Measurements from ENCODE around the gene SMAP2. TPM values are rescaled to one million over a fixed set of nuclear protein-coding genes. Genes with fewer than 3 reads are reported as not detected.

The SMAP2 gene
- polyA plus RNA-seq, 1 donor (not counting 4 experiments of a cell fraction or from before 2014, with no cell fraction given) = 13.2 TPM

GRCh38 chr1:40404670-40405462 lies 31.3 kb downstream of the SMAP2 start:
- no peaks in the 10 kb centered on the region for H3K36me3 ChIP-seq (ENCODE audit: control insufficient read depth in 2 of 2, extremely low read depth in 1 of 2, insufficient read depth in 2 of 2, low read length in 2 of 2)
- no peaks in the 10 kb centered on the region for H4K20me1 ChIP-seq (ENCODE audit: control insufficient read depth, extremely low read depth, insufficient read depth, low read length)
- no peak overlapping the region for H2AFZ ChIP-seq (ENCODE audit: control insufficient read depth, low read length)
- H3K9me3 ChIP-seq (ENCODE audit: control insufficient read depth, low read depth, low read length) = no peaks in the 10 kb centered on the region
- FAIRE-seq (peak; percentile 29), DNase-seq (ENCODE audit: low read depth, low spot score) (peak; percentile 38)
- no peaks in the 10 kb centered on the region for H3K9me1 ChIP-seq (ENCODE audit: control insufficient read depth, extremely low read depth, insufficient read depth, low read length)
- H3K9ac ChIP-seq (ENCODE audit: control insufficient read depth, extremely low read depth, insufficient read depth, low read length) = no peak overlapping the region
- dilution Hi-C loops (cut with MboI; ENCODE audit: extremely low pct_ligation_motif_present, low sequenced_read_pairs) = no loop called here
- no peaks in the 10 kb centered on the region for H3K27me3 ChIP-seq (ENCODE audit: control insufficient read depth, extremely low read depth, insufficient read depth, low read length)
- no peak overlapping the region for H3K27ac ChIP-seq (ENCODE audit: control insufficient read depth, insufficient read depth, low read length)
- no peak for TF ChIP-seq EZH2 (IDR thresholded peaks at IDR 0.05; ENCODE audit: low read length)
- peak in 2 of 3 experiments; percentile 56 to 69 for TF ChIP-seq CTCF (optimal IDR thresholded peaks at IDR 0.05 in 1 of 3, IDR thresholded peaks at IDR 0.05 in 1 of 3, conservative IDR thresholded peaks at IDR 0.05 in 1 of 3; ENCODE audit: extremely low read depth in 1 of 3, insufficient read depth in 2 of 3, low read length in 3 of 3)
- H3K4me2 ChIP-seq (ENCODE audit: control insufficient read depth, extremely low read depth, insufficient read depth, low read depth, low read length) = no peak overlapping the region
- H3K4me1 ChIP-seq (ENCODE audit: control insufficient read depth, extremely low read depth, insufficient read depth, low read length) = no peaks in the 10 kb centered on the region
- peaks cover 4% of the 10 kb centered on the region for H3K79me2 ChIP-seq (ENCODE audit: control insufficient read depth, insufficient read depth, low read length)
- H3K4me3 ChIP-seq (ENCODE audit: control insufficient read depth in 2 of 3, extremely low read depth in 1 of 3, insufficient read depth in 2 of 3, low read depth in 1 of 3, low read length in 3 of 3) = no peak overlapping the region

- DNase-seq (ENCODE audit: low read depth, low spot score) = no peak
- Histone ChIP-seq H3K79me2 (ENCODE audit: control insufficient read depth, insufficient read depth, low read length) (peaks cover 3% of the 10 kb centered on the region), H3K36me3 (ENCODE audit: control insufficient read depth in 2 of 2, extremely low read depth in 1 of 2, insufficient read depth in 2 of 2, low read length in 2 of 2) (no peaks in the 10 kb centered on the region), H3K4me3 (ENCODE audit: control insufficient read depth in 2 of 3, extremely low read depth in 1 of 3, insufficient read depth in 2 of 3, low read depth in 1 of 3, low read length in 3 of 3) (no peak overlapping the region), H3K9me1 (ENCODE audit: control insufficient read depth, extremely low read depth, insufficient read depth, low read length) (no peaks in the 10 kb centered on the region), H3K4me2 (ENCODE audit: control insufficient read depth, extremely low read depth, insufficient read depth, low read depth, low read length) (no peak overlapping the region), H4K20me1 (ENCODE audit: control insufficient read depth, extremely low read depth, insufficient read depth, low read length) (no peaks in the 10 kb centered on the region), H3K27me3 (ENCODE audit: control insufficient read depth, extremely low read depth, insufficient read depth, low read length) (no peaks in the 10 kb centered on the region), H3K27ac (ENCODE audit: control insufficient read depth, insufficient read depth, low read length) (no peak overlapping the region), H2AFZ (ENCODE audit: control insufficient read depth, low read length) (no peak overlapping the region), H3K9ac (ENCODE audit: control insufficient read depth, extremely low read depth, insufficient read depth, low read length) (no peak overlapping the region), H3K9me3 (ENCODE audit: control insufficient read depth, low read depth, low read length) (no peaks in the 10 kb centered on the region), H3K4me1 (ENCODE audit: control insufficient read depth, extremely low read depth, insufficient read depth, low read length) (peaks cover under 1% of the 10 kb centered on the region)
- TF ChIP-seq CTCF (optimal IDR thresholded peaks at IDR 0.05 in 1 of 3, IDR thresholded peaks at IDR 0.05 in 1 of 3, conservative IDR thresholded peaks at IDR 0.05 in 1 of 3; ENCODE audit: extremely low read depth in 1 of 3, insufficient read depth in 2 of 3, low read length in 3 of 3) = no peak
- TF ChIP-seq EZH2 (IDR thresholded peaks at IDR 0.05; ENCODE audit: low read length) = no peak
- dilution Hi-C loops (cut with MboI; ENCODE audit: extremely low pct_ligation_motif_present, low sequenced_read_pairs) = no loop called here
- FAIRE-seq = no peak
These were observed 32.3 kb downstream of the SMAP2 start for GRCh38 chr1:40405812-40406211.

All from keratinocyte (primary cell).